Muscle layer of duodenum (tissue), 2 donors: ENCODE results near the gene DACT1.
"Not testable (repeated sequence)": the region's sequence is repeated elsewhere in the genome, so short reads cannot be mapped to it uniquely, and the experiment has no call there.

ENCODE experiments used
- H3K27ac ChIP-seq: one replicate; pipeline ENCODE4 v1.7.0; 2013; ENCODE audit warnings: mild to moderate bottlenecking, low read length
- H3K27me3 ChIP-seq: one replicate; pipeline ENCODE4 v1.7.0; 2013; ENCODE audit warnings: low read depth, mild to moderate bottlenecking, control low read depth, low read length
- H3K36me3 ChIP-seq, 2 donors: one replicate each; pipeline ENCODE4 v1.7.0; 2013; ENCODE audit warnings: low read length in 2 of 2, control low read depth in 1 of 2, mild to moderate bottlenecking in 1 of 2; ENCODE audit not compliant: insufficient read depth in 2 of 2, control insufficient read depth in 1 of 2
- H3K4me1 ChIP-seq, 2 donors: one replicate each; pipeline ENCODE4 v1.7.0; 2013; ENCODE audit warnings: low read length in 2 of 2, mild to moderate bottlenecking in 2 of 2, control low read depth in 1 of 2, moderate library complexity in 1 of 2; ENCODE audit not compliant: insufficient read depth in 2 of 2, control insufficient read depth in 1 of 2
- H3K4me3 ChIP-seq, 2 donors: one replicate each; pipeline ENCODE4 v1.7.0; 2013; ENCODE audit warnings: low read length in 2 of 2, low read depth in 1 of 2, mild to moderate bottlenecking in 1 of 2
- H3K9me3 ChIP-seq, 2 donors: one replicate each; pipeline ENCODE4 v1.7.0; 2013; ENCODE audit warnings: low read length in 2 of 2, control low read depth in 1 of 2, mild to moderate bottlenecking in 1 of 2; ENCODE audit not compliant: control insufficient read depth in 1 of 2
- donor health status: healthy.

The DACT1 gene, protein sequence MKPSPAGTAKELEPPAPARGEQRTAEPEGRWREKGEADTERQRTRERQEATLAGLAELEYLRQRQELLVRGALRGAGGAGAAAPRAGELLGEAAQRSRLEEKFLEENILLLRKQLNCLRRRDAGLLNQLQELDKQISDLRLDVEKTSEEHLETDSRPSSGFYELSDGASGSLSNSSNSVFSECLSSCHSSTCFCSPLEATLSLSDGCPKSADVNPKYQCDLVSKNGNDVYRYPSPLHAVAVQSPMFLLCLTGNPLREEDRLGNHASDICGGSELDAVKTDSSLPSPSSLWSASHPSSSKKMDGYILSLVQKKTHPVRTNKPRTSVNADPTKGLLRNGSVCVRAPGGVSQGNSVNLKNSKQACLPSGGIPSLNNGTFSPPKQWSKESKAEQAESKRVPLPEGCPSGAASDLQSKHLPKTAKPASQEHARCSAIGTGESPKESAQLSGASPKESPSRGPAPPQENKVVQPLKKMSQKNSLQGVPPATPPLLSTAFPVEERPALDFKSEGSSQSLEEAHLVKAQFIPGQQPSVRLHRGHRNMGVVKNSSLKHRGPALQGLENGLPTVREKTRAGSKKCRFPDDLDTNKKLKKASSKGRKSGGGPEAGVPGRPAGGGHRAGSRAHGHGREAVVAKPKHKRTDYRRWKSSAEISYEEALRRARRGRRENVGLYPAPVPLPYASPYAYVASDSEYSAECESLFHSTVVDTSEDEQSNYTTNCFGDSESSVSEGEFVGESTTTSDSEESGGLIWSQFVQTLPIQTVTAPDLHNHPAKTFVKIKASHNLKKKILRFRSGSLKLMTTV

GRCh38 chr14:58637391-58638230 lies at the start of gene DACT1:
TSS of gene DACT1 (plus strand) at chr14:58637962. CDS start at chr14:58638203, 241 bp downstream.
- Histone ChIP-seq H3K27ac (peak within 1 kb of the TSS; percentile 85), H3K9me3 (no peaks in the 10 kb centered on the region), H3K4me3 (peak within 1 kb of the TSS; percentile 75 to 86), H3K4me1 (peaks cover 18 to 22% of the 10 kb centered on the region in 2 donors), H3K36me3 (peaks cover under 1 to 9% of the 10 kb centered on the region in 2 donors), H3K27me3 (no peaks in the 10 kb centered on the region)

DNA sequence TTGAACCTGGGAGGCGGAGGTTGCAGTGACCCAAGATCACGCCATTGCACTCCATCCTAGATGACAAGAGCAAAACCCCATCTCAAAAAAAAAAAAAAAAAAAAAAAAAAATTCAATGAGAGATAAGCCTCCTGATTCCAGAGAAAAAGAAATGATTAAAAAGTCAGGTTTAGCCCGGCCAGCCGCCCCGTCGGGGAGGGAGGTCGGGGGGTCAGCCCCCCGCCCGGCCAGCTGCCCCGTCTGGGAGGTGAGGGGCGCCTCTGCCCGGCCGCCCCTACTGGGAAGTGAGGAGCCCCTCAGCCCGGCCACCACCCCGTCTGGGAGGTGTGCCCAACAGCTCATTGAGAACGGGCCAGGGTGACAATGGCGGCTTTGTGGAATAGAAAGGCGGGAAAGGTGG lies 49.4 kb upstream of the DACT1 start:
- H3K36me3 ChIP-seq, H3K4me3 ChIP-seq, H3K27ac ChIP-seq, H3K27me3 ChIP-seq, H3K9me3 ChIP-seq, H3K4me1 ChIP-seq: not testable (repeated sequence)

DNA sequence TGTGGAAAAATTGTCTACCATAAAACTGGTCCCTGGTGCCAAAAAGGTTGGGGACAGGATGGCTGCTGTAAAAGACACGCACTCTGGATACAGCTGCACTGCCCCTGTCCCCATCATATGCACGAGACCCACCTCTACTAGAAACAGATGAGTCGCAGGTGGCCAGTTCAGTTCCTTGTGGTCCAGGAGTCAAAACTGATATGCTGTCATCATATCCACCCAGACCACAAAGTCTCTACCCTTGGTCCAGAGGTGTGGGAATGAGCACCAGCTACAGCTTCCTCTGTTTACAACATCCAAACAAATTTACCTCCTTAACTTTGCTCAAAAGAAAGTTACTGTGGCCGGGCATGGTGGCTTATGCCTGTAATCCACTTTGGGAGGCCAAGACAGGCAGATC lies 43.8 kb upstream of the DACT1 start:
- Histone ChIP-seq H3K27ac (no peak overlapping the region), H3K9me3 (no peaks in the 10 kb centered on the region), H3K27me3 (no peaks in the 10 kb centered on the region), H3K36me3 (no peaks in the 10 kb centered on the region), H3K4me1 (no peaks in the 10 kb centered on the region), H3K4me3 (no peak overlapping the region)

- H3K27ac ChIP-seq, result no peak overlapping the region
- H3K4me1 ChIP-seq, result no peaks in the 10 kb centered on the region
- no peaks in the 10 kb centered on the region for H3K36me3 ChIP-seq
Measured at GRCh38 chr14:58597041-58597440, 40.7 kb upstream of the DACT1 start.

DNA sequence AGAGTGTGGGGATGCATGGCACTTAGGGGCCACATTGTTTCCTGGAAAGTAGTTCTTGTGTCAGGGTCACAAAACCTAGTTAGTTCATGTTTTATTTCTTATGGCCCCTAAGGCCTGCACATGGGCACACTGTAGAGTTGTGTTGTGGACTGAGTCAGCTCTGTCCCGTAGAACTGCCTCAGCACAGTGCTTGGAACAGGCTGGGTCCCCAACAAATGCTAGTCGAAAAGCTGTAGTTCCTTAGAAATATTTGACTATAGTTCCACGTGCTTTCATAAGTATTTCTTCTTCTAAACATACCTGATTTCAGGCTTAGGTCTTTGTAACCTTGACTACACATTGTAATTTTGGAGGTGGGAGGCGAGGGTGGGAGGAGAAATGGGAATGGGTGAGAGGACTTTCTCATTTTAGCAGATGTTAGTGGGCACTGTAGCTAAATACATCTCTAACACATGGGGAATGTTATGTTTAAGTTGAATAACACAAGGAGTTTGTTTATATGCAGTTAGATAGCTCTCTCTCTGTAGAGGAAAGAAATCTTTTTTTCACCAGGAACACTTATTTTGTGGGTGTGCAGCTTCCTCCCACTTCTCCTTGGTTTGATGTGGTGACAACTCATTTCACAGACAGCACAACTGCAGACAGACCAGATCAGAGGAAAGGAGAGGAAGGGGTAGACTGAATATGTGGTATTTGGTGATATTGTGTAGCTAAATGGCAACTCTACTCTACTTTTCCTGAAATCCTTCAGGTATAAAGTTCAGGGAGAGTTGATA lies 39.5 kb upstream of the DACT1 start:
- Histone ChIP-seq H3K9me3 (no peaks in the 10 kb centered on the region), H3K27me3 (no peaks in the 10 kb centered on the region), H3K4me1 (no peaks in the 10 kb centered on the region), H3K36me3 (no peaks in the 10 kb centered on the region), H3K4me3 (no peak overlapping the region), H3K27ac (no peak overlapping the region)

More at GRCh38 chr14:58597041-58597440, 40.7 kb upstream of the DACT1 start:
- H3K27me3 ChIP-seq, result no peaks in the 10 kb centered on the region
- no peak overlapping the region for H3K4me3 ChIP-seq
- no peaks in the 10 kb centered on the region for H3K9me3 ChIP-seq

- Histone ChIP-seq H3K27ac (no peak overlapping the region), H3K9me3 (no peaks in the 10 kb centered on the region), H3K27me3 (no peaks in the 10 kb centered on the region), H3K4me1 (no peaks in the 10 kb centered on the region), H3K36me3 (no peaks in the 10 kb centered on the region), H3K4me3 (no peak overlapping the region)
Measured at GRCh38 chr14:58598804-58599525, 38.8 kb upstream of the DACT1 start.

DNA sequence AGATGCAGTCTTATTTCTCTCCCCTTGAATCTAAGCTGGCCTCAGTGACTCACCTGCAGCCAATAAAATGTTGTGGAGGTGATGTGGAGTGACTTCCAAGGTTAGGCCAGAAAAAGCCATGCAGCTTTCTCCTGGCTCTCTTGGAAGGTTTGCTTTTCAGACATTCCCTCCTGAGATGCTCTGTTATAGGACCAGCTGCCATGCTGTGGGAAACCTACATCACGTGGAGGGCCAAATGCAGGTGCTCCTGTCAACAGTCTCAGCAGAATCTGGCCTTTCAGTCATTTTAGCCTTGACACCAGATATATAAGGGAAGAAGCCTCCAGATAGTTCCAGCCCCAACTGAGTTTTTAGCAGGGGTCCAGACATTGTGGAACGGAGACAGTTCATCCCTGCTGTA lies 38.1 kb upstream of the DACT1 start:
- no peak overlapping the region for H3K4me3 ChIP-seq
- H3K36me3 ChIP-seq, result no peaks in the 10 kb centered on the region
- no peak overlapping the region for H3K27ac ChIP-seq
- no peaks in the 10 kb centered on the region for H3K9me3 ChIP-seq
- H3K27me3 ChIP-seq, result no peaks in the 10 kb centered on the region
- no peaks in the 10 kb centered on the region for H3K4me1 ChIP-seq

GRCh38 chr14:58605465-58605864 lies 32.3 kb upstream of the DACT1 start:
- no peak overlapping the region for H3K27ac ChIP-seq
- H3K9me3 ChIP-seq, result no peaks in the 10 kb centered on the region
- H3K36me3 ChIP-seq, result no peaks in the 10 kb centered on the region
- no peaks in the 10 kb centered on the region for H3K4me1 ChIP-seq
- no peak overlapping the region for H3K4me3 ChIP-seq
- H3K27me3 ChIP-seq, result no peaks in the 10 kb centered on the region

DNA sequence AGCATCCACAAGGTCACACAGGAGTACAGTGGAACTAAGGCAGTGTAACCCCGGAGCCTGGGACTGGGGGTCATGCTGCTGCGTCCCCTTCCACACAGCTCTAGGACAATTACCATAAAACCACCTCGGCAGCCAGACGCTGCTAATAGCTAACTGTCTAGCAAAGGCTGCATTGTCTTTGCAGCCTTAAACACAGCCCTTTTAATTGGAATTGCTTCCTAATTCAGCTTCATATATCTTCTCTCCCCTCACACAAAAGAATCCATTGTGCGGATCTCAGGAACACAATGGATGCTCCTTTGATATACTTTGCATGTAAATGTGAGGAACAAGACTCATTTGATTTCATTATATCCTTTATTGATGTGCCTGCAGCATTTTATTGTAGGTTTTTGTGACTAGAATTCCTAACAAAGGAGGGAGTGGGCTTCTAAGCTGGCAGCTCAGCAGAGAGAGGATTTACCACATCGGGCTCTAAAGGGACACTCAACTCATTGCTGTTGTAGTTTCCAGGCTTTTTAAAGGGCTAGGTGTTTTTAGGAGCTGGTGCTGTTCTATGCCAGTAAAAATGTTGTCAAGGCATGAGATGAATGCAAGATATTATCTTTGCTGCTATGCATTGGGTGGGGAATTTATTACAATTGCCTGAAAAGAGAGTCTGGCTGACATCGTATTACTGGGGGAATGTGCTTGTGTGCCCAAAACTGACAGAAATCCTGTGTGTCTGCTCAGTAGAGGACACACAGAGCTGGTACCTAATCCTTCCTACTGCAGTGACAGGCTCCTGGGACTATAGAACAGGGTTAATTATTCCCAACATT lies 30.4 kb upstream of the DACT1 start:
- no peaks in the 10 kb centered on the region for H3K27me3 ChIP-seq
- no peaks in the 10 kb centered on the region for H3K4me1 ChIP-seq
- H3K9me3 ChIP-seq, result no peaks in the 10 kb centered on the region
- H3K27ac ChIP-seq, result no peak overlapping the region
- H3K36me3 ChIP-seq, result no peaks in the 10 kb centered on the region
- H3K4me3 ChIP-seq, result no peak overlapping the region

DNA sequence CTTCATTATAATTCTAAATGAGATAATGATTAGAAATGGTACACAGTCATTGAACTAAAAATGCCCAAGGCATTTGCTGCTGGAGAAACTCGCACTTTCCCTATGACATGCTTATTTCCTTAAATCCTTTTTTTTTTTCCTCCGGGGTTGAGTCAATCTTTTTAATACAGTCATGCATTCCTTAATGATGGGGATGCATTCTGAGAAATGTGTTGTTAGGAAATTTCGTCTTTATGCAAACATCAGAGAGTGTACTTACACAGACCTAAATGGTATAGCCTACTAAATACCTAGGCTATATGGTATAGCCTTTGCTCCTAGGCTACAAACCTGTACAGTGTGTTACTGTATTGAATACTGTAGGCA lies 29.8 kb upstream of the DACT1 start:
- Histone ChIP-seq H3K4me1 (no peaks in the 10 kb centered on the region), H3K9me3 (no peaks in the 10 kb centered on the region), H3K4me3 (no peak overlapping the region), H3K27ac (no peak overlapping the region), H3K36me3 (no peaks in the 10 kb centered on the region), H3K27me3 (no peaks in the 10 kb centered on the region)
